ENCODE data around the gene IFITM1. TPM values are rescaled to one million over a fixed set of nuclear protein-coding genes. Genes with fewer than 3 reads are reported as not detected.

IFITM1 gene
- polyA plus RNA-seq, 1 donor (not counting 4 experiments of a cell fraction or from before 2014, with no cell fraction given): 333 TPM

DNA sequence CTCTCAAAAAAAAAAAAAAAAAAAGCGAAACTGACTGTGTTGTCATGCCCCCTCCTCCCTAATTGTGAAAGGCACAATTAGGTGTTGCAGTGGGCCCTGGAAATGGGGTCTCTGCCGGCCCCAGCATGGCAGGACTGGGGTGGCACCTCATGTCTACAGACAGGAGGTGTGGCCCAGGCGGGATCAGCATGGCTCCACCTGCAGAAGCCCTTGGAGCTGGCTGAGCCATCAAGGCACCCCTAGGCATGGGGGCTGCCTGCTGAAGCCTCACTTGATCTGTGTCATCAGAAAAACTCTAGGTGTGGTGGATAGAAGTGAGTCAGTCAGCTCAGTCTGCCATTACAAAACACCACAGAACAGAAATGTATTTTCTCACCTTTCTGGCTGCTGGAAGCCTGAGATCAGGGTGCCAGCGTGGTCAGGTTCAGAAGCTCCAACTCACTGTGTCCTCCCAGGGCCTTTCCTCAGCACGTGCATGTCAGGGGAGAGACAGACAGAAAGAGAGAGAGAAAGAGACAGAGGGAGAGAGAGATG is 45.4 kb downstream of the IFITM1 start:
- Histone ChIP-seq H3K4me1 (ENCODE audit: control insufficient read depth, extremely low read depth, insufficient read depth, low read length) (peaks cover 19% of the 10 kb centered on the region), H3K9ac (ENCODE audit: control insufficient read depth, extremely low read depth, insufficient read depth, low read length) (peak overlapping the region; percentile 37), H3K9me3 (ENCODE audit: control insufficient read depth, low read depth, low read length) (peaks cover 4% of the 10 kb centered on the region), H3K4me3 (ENCODE audit: control insufficient read depth in 2 of 3, extremely low read depth in 1 of 3, insufficient read depth in 2 of 3, low read depth in 1 of 3, low read length in 3 of 3) (no peak overlapping the region), H3K9me1 (ENCODE audit: control insufficient read depth, extremely low read depth, insufficient read depth, low read length) (no peaks in the 10 kb centered on the region), H3K36me3 (ENCODE audit: control insufficient read depth in 2 of 2, extremely low read depth in 1 of 2, insufficient read depth in 2 of 2, low read length in 2 of 2) (no peaks in the 10 kb centered on the region), H3K27me3 (ENCODE audit: control insufficient read depth, extremely low read depth, insufficient read depth, low read length) (peaks cover 3% of the 10 kb centered on the region), H3K27ac (ENCODE audit: control insufficient read depth, insufficient read depth, low read length) (peak overlapping the region; percentile 47), H3K4me2 (ENCODE audit: control insufficient read depth, extremely low read depth, insufficient read depth, low read depth, low read length) (peak overlapping the region; percentile 54), H4K20me1 (ENCODE audit: control insufficient read depth, extremely low read depth, insufficient read depth, low read length) (no peaks in the 10 kb centered on the region), H2AFZ (ENCODE audit: control insufficient read depth, low read length) (peak overlapping the region; percentile 73), H3K79me2 (ENCODE audit: control insufficient read depth, insufficient read depth, low read length) (no peaks in the 10 kb centered on the region)
- DNase-seq (ENCODE audit: low read depth, low spot score) (no peak), FAIRE-seq (peak; percentile 72)
- no peak for TF ChIP-seq EZH2 (IDR thresholded peaks at IDR 0.05; ENCODE audit: low read length)
- TF ChIP-seq, protein P1, sequence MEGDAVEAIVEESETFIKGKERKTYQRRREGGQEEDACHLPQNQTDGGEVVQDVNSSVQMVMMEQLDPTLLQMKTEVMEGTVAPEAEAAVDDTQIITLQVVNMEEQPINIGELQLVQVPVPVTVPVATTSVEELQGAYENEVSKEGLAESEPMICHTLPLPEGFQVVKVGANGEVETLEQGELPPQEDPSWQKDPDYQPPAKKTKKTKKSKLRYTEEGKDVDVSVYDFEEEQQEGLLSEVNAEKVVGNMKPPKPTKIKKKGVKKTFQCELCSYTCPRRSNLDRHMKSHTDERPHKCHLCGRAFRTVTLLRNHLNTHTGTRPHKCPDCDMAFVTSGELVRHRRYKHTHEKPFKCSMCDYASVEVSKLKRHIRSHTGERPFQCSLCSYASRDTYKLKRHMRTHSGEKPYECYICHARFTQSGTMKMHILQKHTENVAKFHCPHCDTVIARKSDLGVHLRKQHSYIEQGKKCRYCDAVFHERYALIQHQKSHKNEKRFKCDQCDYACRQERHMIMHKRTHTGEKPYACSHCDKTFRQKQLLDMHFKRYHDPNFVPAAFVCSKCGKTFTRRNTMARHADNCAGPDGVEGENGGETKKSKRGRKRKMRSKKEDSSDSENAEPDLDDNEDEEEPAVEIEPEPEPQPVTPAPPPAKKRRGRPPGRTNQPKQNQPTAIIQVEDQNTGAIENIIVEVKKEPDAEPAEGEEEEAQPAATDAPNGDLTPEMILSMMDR (optimal IDR thresholded peaks at IDR 0.05 in 1 of 3, IDR thresholded peaks at IDR 0.05 in 1 of 3, conservative IDR thresholded peaks at IDR 0.05 in 1 of 3; ENCODE audit: extremely low read depth in 1 of 3, insufficient read depth in 2 of 3, low read length in 3 of 3): no peak
- dilution Hi-C loops (cut with MboI; ENCODE audit: extremely low pct_ligation_motif_present, low sequenced_read_pairs): no loop called here

DNA sequence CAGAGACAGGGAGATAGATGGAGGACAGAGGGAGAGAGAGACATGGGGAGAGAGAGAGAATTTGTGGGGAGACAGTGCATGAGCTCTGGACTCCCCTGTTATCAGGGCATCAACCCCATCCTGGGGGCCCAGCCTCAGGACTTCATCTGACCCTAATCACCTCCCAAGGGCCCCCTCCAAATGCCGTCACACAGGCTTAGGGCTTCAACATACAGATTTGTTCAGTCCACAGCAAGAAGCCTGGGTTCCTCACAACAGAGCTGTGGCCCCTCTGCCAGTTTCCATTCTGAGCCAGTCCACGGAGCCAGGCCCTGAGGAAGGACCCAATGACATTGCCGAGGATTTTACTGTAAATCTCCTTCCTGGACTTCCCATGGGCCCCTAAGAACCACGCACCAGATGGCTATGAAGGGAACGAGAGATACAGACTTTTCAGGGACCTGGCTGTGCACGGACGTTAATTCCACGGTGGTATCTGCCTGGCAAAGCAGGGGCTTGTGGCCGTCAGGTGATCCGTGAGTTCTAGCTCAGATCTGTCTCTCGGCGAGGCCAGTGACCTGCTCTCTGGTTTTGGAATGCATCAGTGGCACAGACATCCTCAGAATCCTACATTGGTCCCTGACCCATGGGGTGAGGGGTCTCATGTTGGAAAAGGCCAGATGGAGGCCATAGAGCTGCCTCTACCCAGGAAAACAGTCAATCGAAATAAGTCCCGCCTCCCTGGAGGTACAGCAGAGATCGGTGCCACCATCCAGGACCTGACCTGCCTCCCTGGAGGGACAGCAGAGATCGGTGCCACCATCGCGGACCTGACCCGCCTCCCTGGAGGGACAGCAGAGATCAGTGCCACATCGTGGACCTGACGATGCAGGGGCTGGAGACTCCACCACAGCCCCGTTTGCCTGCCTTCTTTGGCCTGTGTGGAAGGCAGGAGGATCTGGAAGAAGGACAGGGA is 46.8 kb downstream of the IFITM1 start:
- Histone ChIP-seq H3K27me3 (ENCODE audit: control insufficient read depth, extremely low read depth, insufficient read depth, low read length) (peaks cover 3% of the 10 kb centered on the region), H3K4me3 (ENCODE audit: control insufficient read depth in 2 of 3, extremely low read depth in 1 of 3, insufficient read depth in 2 of 3, low read depth in 1 of 3, low read length in 3 of 3) (no peak overlapping the region), H3K79me2 (ENCODE audit: control insufficient read depth, insufficient read depth, low read length) (no peaks in the 10 kb centered on the region), H3K9me1 (ENCODE audit: control insufficient read depth, extremely low read depth, insufficient read depth, low read length) (no peaks in the 10 kb centered on the region), H2AFZ (ENCODE audit: control insufficient read depth, low read length) (no peak overlapping the region), H3K4me2 (ENCODE audit: control insufficient read depth, extremely low read depth, insufficient read depth, low read depth, low read length) (no peak overlapping the region), H3K9me3 (ENCODE audit: control insufficient read depth, low read depth, low read length) (peaks cover 4% of the 10 kb centered on the region), H3K4me1 (ENCODE audit: control insufficient read depth, extremely low read depth, insufficient read depth, low read length) (peaks cover 21% of the 10 kb centered on the region), H4K20me1 (ENCODE audit: control insufficient read depth, extremely low read depth, insufficient read depth, low read length) (no peaks in the 10 kb centered on the region), H3K9ac (ENCODE audit: control insufficient read depth, extremely low read depth, insufficient read depth, low read length) (no peak overlapping the region), H3K36me3 (ENCODE audit: control insufficient read depth in 2 of 2, extremely low read depth in 1 of 2, insufficient read depth in 2 of 2, low read length in 2 of 2) (no peaks in the 10 kb centered on the region), H3K27ac (ENCODE audit: control insufficient read depth, insufficient read depth, low read length) (no peak overlapping the region)
- TF ChIP-seq EZH2 (IDR thresholded peaks at IDR 0.05; ENCODE audit: low read length): no peak
- TF ChIP-seq, protein P1 (optimal IDR thresholded peaks at IDR 0.05 in 1 of 3, IDR thresholded peaks at IDR 0.05 in 1 of 3, conservative IDR thresholded peaks at IDR 0.05 in 1 of 3; ENCODE audit: extremely low read depth in 1 of 3, insufficient read depth in 2 of 3, low read length in 3 of 3): no peak
- dilution Hi-C loops (cut with MboI; ENCODE audit: extremely low pct_ligation_motif_present, low sequenced_read_pairs): no loop called here
- FAIRE-seq (no peak), DNase-seq (ENCODE audit: low read depth, low spot score) (no peak)

Measured in keratinocyte (primary cell).